Raji (cell line): Measurements from ENCODE around the gene TSSK3.

Source experiments
- POLR2A ChIP-seq: IDR thresholded peaks from 2 replicates; pipeline ENCODE4 v1.6.1; 2011; ENCODE audit warnings: low read depth, low read length, control low read depth; ENCODE audit not compliant: insufficient read depth

The TSSK3 gene

GRCh38 chr1:32367912-32368635, 5.7 kb downstream of the TSSK3 start:
- no peak for TF ChIP-seq POLR2A

- 0 out of 2 replicates have a peak, but pooled peaks have one; percentile 19 for TF ChIP-seq POLR2A
Observed at GRCh38 chr1:32372149-32372756, 9.9 kb downstream of the TSSK3 start.

- TF ChIP-seq POLR2A, result no peak
Observed at GRCh38 chr1:32373996-32374592, 11.8 kb downstream of the TSSK3 start.

DNA sequence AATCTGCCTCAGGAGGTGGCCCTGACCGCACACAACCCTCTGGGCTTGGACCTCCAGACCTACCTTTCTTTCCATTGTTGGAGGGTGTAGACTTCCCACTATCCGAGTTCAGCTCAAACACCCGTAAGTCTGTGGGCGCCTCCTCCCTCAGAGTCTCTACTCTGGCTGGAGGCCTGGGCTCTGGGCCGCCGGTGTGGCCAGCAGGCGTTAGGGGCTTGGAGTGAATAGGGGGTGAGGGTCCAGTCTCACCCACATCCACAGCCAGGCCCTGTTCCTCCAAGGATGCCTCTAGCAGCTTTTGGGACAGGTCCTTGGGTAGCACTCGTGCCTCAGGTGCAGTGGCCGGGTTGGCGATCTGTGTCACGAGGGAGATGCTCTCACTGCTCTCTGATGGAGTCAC, 13.9 kb downstream of the TSSK3 start:
- no peak for TF ChIP-seq POLR2A

GRCh38 chr1:32377541-32378220, 15.3 kb downstream of the TSSK3 start:
- TF ChIP-seq POLR2A, result no peak

DNA sequence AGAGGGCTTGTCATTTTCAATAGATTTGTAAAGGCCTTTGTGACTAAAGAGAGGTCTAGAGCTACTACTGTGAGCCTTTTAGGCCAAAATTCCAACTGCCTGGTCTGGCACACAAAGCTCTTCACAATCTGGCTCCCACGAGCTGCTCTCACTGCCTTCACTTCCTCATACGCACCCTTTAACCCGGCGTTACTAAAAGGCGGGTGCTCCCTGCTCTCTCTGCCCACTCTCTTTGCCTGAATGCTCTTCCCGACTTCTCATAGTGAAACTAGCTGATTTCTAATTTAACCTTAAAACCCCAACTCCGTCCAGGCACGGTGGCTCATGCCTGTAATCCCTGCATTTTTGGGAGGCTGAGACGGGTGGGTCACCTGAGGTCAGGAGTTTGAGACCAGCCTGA, 17.7 kb downstream of the TSSK3 start:
- TF ChIP-seq POLR2A, result no peak

DNA sequence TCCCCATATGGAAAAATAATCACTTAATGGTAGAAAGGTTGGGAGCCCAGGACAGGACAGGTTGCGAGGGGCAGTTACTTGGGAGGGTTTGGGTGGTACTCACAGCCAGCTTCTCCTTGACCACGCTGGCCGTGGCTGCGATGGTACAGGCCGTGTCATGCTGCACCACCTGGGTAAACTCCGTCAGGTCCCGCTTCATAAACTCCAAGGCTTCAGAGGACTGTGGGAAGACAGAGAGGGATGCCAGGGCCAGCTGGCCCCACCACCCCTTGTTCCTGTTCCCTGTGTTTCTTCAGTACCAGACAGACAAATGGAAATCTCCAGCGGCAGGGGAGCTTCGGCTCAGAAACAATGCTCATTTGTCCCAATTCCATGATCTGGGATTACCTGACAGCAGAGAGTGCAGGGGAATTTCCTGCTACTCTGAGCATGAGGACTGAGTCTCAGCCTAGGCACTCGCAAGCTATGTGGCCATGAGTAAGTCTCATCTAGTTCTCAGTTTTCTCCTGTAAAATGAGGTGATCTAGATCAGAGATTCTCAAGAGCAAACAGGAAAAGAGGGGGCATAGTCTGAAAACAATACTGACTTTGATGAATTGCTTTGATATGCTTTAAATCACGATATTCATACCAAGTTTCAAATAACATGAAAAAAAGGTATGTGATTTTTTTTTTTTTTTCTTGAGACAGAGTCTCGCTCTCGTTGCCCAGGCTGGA, 24.5 kb downstream of the TSSK3 start:
- TF ChIP-seq POLR2A, result no peak

- TF ChIP-seq POLR2A, result no peak
Observed at GRCh38 chr1:32388641-32389040, 26.3 kb downstream of the TSSK3 start.

DNA sequence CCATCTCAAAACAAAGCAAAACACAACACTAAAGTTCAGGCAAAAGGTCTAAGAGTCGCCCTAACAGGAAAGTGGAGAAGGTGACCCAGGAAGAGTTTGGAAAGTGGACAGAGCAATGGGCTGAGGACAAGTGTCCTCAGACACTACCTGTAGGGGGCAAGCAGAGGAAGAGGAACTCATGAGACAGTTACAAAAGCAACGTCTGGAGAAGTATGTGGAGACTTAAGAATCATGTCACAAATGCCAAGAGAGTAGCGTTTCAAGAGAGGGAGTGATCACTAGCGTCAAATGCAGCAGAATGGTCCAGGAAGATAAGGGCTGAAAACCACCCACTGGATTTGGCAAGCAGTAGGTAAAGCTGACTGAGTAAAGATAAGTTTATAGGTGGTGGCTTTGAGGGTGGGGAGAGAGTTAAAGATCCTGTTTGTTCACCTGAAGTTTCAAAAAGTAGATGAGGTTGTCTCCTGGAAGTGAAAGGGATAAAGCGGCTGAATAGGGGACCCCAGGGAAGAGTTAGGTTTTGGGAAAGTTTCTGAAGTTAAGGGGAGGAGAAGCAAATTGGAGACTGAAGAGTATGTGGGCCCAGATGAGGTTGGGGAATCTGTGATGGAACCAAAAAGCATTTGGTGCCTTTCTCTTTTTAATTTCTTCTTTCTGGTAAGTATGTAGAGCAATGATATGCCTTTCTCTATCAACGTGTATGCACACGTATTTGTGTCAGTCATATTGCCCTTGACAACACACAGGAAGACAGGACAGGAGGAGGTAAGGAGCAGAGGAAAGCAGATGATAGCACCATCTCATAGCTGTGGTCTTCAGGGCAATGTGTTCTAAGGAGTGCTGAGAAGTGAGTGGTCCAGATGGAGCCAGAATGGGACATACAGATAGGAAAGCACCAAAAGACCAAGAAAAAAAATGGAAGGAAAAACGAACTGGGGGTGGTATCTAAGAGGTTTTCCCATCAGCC, 28.8 kb downstream of the TSSK3 start:
- no peak for TF ChIP-seq POLR2A

DNA sequence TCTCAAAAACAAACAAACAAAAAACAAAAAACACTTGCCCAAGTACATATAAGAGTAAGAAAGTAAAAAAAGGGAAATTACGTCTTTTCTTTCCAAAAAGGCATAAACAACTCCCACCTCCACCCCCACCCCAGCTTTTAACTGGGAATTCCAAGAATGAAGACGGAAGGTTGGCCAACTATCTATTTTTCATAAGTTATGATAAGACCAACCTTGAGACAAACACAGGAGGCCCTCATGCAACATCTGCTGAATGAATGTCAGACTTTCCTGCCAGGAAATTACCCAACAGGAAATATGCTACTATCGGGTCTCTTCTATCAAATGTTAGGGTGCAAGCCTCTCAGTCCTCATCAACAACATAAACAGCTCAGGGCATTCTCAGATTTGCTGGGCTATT, 30.0 kb downstream of the TSSK3 start:
- no peak for TF ChIP-seq POLR2A

- TF ChIP-seq POLR2A, result no peak
Observed at GRCh38 chr1:32393136-32393535, 30.8 kb downstream of the TSSK3 start.

- TF ChIP-seq POLR2A, result no peak
Observed at GRCh38 chr1:32393832-32394140, 31.4 kb downstream of the TSSK3 start.

- peak; percentile 97 for TF ChIP-seq POLR2A
Observed at GRCh38 chr1:32394141-32394889, 32.0 kb downstream of the TSSK3 start, which contains the start of gene BSDC1. BSDC1 (minus strand) TSS chr1:32394441; CDS start chr1:32394414, 27 bp downstream.
